GM13977 (cell line): ENCODE data around the gene GIPC1.

Experiments used
- DNase-seq: peaks from one replicate; pipeline ENCODE4 v3.0.0; 2012; ENCODE audit warnings: low spot score
- CTCF ChIP-seq: IDR thresholded peaks from 2 replicates; pipeline ENCODE4 v1.5.1; 2012; ENCODE audit warnings: mild to moderate bottlenecking, control low read depth; ENCODE audit not compliant: insufficient read depth; ENCODE audit errors: extremely low read depth, missing control alignments
- in situ Hi-C: fragments of 300-500 bp; cut with MboI; formaldehyde crosslinking; loops from one replicate; pipeline ENCODE4 v1.12.0; 2022; ENCODE audit warnings: low sequenced_read_pairs, low pct_unique_long_range_greater_than_20kb, mixed read lengths, inconsistent platforms; ENCODE audit not compliant: unreplicated experiment

GIPC1 gene

GRCh38 chr19:14540741-14541525 lies 45.0 kb upstream of the GIPC1 start:
- DNase-seq: no peak
- in situ Hi-C loops: no loop called here
- no peak for TF ChIP-seq CTCF

- in situ Hi-C loops: no loop called here
- no peak for TF ChIP-seq CTCF
- peak; percentile 51 for DNase-seq
Observed at GRCh38 chr19:14536926-14537692, 41.2 kb upstream of the GIPC1 start.

- no peak for DNase-seq
- in situ Hi-C loops: no loop called here
- TF ChIP-seq CTCF: no peak
Observed at GRCh38 chr19:14533450-14533849, 37.5 kb upstream of the GIPC1 start.

GRCh38 chr19:14530506-14530905 lies 34.6 kb upstream of the GIPC1 start:
- in situ Hi-C loops: no loop called here
- TF ChIP-seq CTCF: no peak
- DNase-seq: no peak

- in situ Hi-C loops: no loop called here
- DNase-seq: no peak
- no peak for TF ChIP-seq CTCF
Observed at GRCh38 chr19:14530005-14530348, 34.0 kb upstream of the GIPC1 start.

GRCh38 chr19:14529254-14530004 lies 33.5 kb upstream of the GIPC1 start, which contains the start of gene TECR:
Gene TECR (plus strand): TSS chr19:14529594. CDS start chr19:14529697, 103 bp downstream.
- peak; percentile 97 for DNase-seq
- no peak for TF ChIP-seq CTCF
- in situ Hi-C loops: no loop called here
